GM06990 (cell line): ENCODE measurements around the gene ZFR.

ENCODE experiments used
- DNase-seq: peaks from one replicate; pipeline ENCODE4 v3.0.0-alpha.2; 2011; ENCODE audit not compliant: insufficient read length; ENCODE audit errors: extremely low read depth
- H3K27me3 ChIP-seq: replicated peaks from 2 replicates; pipeline ENCODE4 v1.6.0; 2011; ENCODE audit warnings: low read length; ENCODE audit not compliant: control insufficient read depth, insufficient read depth
- H3K36me3 ChIP-seq: 2 replicates; pipeline ENCODE4 v1.5.1; 2011; ENCODE audit warnings: low read length; ENCODE audit not compliant: control insufficient read depth, insufficient read depth
- H3K4me3 ChIP-seq: replicated peaks from 2 replicates; pipeline ENCODE4 v1.5.1; 2011; ENCODE audit warnings: low read depth, mild to moderate bottlenecking, control low read depth, low read length
- CTCF ChIP-seq: IDR thresholded peaks from 2 replicates; pipeline ENCODE4 v1.5.1; 2011; ENCODE audit warnings: low read length, control low read depth, mild to moderate bottlenecking, inconsistent platforms; ENCODE audit not compliant: insufficient read depth, poor library complexity, severe bottlenecking

The ZFR gene

GRCh38 chr5:32444431-32445286 lies at the start of gene ZFR:
Gene ZFR, minus strand, starts transcription at chr5:32444740. Its CDS starts 82 bp downstream, at chr5:32444658.
- H3K27me3 ChIP-seq = no peaks in the 10 kb centered on the region
- peak; percentile 95 for DNase-seq
- no peak for TF ChIP-seq CTCF
- no peaks in the 10 kb centered on the region; the same call in 1 of the 2 replicates for H3K36me3 ChIP-seq
- peak within 1 kb of the TSS; percentile 67 for H3K4me3 ChIP-seq

- DNase-seq = no peak
- TF ChIP-seq CTCF = no peak
- Histone ChIP-seq H3K36me3 (no peaks in the 10 kb centered on the region), H3K4me3 (no peak overlapping the region), H3K27me3 (no peaks in the 10 kb centered on the region)
These were observed 46.5 kb upstream of the ZFR start for GRCh38 chr5:32490972-32491557.

GRCh38 chr5:32489791-32490562 lies 45.4 kb upstream of the ZFR start:
- no peaks in the 10 kb centered on the region for H3K27me3 ChIP-seq
- peak; percentile 22 for DNase-seq
- no peaks in the 10 kb centered on the region for H3K36me3 ChIP-seq
- peak; percentile 76 for TF ChIP-seq CTCF
- no peak overlapping the region for H3K4me3 ChIP-seq

DNA sequence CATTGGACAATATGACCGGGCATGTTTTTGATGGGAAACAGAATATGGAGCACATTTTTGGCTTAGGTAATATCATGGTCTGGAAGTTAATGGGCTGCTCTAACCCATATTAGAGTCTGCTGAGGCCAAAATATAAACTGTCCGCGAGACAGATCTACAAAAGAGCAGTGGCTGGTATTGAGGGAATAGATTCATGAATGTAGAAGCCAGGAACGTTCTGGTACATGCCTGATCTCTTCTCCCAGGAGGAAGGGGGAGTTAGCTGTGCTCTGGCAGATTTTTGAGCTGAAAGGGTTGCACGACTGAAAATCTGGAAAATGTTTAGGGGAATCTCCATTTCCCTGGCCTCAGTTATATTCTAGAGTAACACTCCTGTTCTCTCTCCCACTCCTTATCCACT lies 42.9 kb upstream of the ZFR start:
- no peak for TF ChIP-seq CTCF
- H3K27me3 ChIP-seq = no peaks in the 10 kb centered on the region
- no peaks in the 10 kb centered on the region for H3K36me3 ChIP-seq
- H3K4me3 ChIP-seq = no peak overlapping the region
- DNase-seq = no peak

DNA sequence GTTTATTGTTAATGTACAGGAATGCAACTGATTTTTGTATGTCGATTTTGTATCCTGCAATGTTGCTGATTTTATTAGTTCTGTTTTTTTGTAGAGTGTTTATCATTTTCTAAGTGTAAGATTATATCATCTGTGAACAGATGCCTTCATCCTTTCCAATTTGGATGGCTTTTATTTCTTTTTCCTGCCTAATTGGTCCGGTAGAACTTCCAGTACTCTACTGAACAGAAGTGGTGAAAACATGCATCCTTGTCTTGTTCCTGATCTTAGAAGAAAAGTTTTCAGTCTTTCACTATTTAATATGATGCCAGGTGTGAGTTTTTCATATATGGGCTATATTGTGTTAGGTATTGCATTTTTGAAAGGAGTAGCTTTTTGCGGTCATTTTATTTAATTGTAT lies 42.5 kb upstream of the ZFR start:
- Histone ChIP-seq H3K27me3 (no peaks in the 10 kb centered on the region), H3K36me3 (no peaks in the 10 kb centered on the region), H3K4me3 (no peak overlapping the region)
- DNase-seq = no peak
- no peak for TF ChIP-seq CTCF
